Hindlimb muscle (tissue), 1 donor: ENCODE results near the gene HSPB2. TPM values are rescaled to one million over a fixed set of nuclear protein-coding genes. Genes with fewer than 3 reads are reported as not detected.
A peak's percentile ranks its signal among the peaks of the same experiment; 100 is the strongest.

Source experiments
- DNase-seq: peaks from one replicate; pipeline ENCODE4 v3.0.0-alpha.2; 2013
- polyA plus RNA-seq: library from polyadenylated mRNA; unstranded; fragments of 120-200 nt; gene quantifications from one replicate; pipeline ENCODE4 v1.2.1, GENCODE V29; 2013; ENCODE audit not compliant: insufficient read length

The HSPB2 gene
- polyA plus RNA-seq, 1 donor: 101 TPM

GRCh38 chr11:111939836-111940604 is 27.5 kb downstream of the HSPB2 start:
- DNase-seq: no peak

- DNase-seq: peak; percentile 50
Measured at GRCh38 chr11:111941963-111942362, 29.4 kb downstream of the HSPB2 start.

- no peak for DNase-seq
Measured at GRCh38 chr11:111942829-111943228, 30.3 kb downstream of the HSPB2 start.

GRCh38 chr11:111944139-111944538 is 31.6 kb downstream of the HSPB2 start:
- no peak for DNase-seq

GRCh38 chr11:111944651-111945051 is 32.1 kb downstream of the HSPB2 start:
- DNase-seq: no peak

GRCh38 chr11:111945198-111945597 is 32.7 kb downstream of the HSPB2 start:
- DNase-seq: no peak

GRCh38 chr11:111946499-111946898 is 34.0 kb downstream of the HSPB2 start:
- no peak for DNase-seq

GRCh38 chr11:111947143-111947542 is 34.6 kb downstream of the HSPB2 start:
- no peak for DNase-seq

GRCh38 chr11:111949519-111950426 is 37.2 kb downstream of the HSPB2 start:
- no peak for DNase-seq

- DNase-seq: no peak
Measured at GRCh38 chr11:111951565-111951964, 39.0 kb downstream of the HSPB2 start.

GRCh38 chr11:111954154-111954553 is 41.6 kb downstream of the HSPB2 start:
- DNase-seq: no peak

GRCh38 chr11:111957663-111958444 is 45.3 kb downstream of the HSPB2 start:
- no peak for DNase-seq

GRCh38 chr11:111960916-111961315 is 48.4 kb downstream of the HSPB2 start:
- no peak for DNase-seq

- DNase-seq: no peak
Measured at GRCh38 chr11:111961389-111962300, 49.1 kb downstream of the HSPB2 start.

Other genes starting within 250 kb of the HSPB2 start
- 11.4 TPM for gene PPP2R1B, start 146.3 kb upstream of the HSPB2 start, polyA plus RNA-seq
- 26.5 TPM for gene ALG9, start 41.2 kb upstream of the HSPB2 start, polyA plus RNA-seq
- 1.6 TPM for gene FDXACB1, start 33.6 kb upstream of the HSPB2 start, polyA plus RNA-seq
- 17.5 TPM for gene CFAP68, start 33.2 kb upstream of the HSPB2 start, polyA plus RNA-seq
- 619 TPM for gene CRYAB, start 964 bp upstream of the HSPB2 start, polyA plus RNA-seq
- 4.0 TPM for gene C11orf52, start 6.2 kb downstream of the HSPB2 start, polyA plus RNA-seq
- gene DIXDC1, start 24.6 kb downstream of the HSPB2 start, polyA plus RNA-seq: 15.8 TPM
- 39.2 TPM for gene DLAT, start 112.7 kb downstream of the HSPB2 start, polyA plus RNA-seq
- gene PIH1D2, start 161.3 kb downstream of the HSPB2 start, polyA plus RNA-seq: 0.93 TPM
- 26.1 TPM for gene NKAPD1, start 161.6 kb downstream of the HSPB2 start, polyA plus RNA-seq
- gene TIMM8B, start 174.0 kb downstream of the HSPB2 start, polyA plus RNA-seq: 49.2 TPM
- gene SDHD, start 174.1 kb downstream of the HSPB2 start, polyA plus RNA-seq: 91.6 TPM